ENCODE measurements around the gene TBC1D21.

Gene TBC1D21

GRCh38 chr15:73925848-73926218, 52.5 kb downstream of the TBC1D21 start:
- TF ChIP-seq CTCF (IDR thresholded peaks at IDR 0.05) = no peak

- TF ChIP-seq CTCF (IDR thresholded peaks at IDR 0.05) = no peak
Measured at GRCh38 chr15:73926219-73927002, 53.0 kb downstream of the TBC1D21 start, which contains the start of gene LOXL1. LOXL1 (plus strand) TSS chr15:73926462; CDS start chr15:73926784, 322 bp downstream.

GRCh38 chr15:73927003-73927475, 53.7 kb downstream of the TBC1D21 start:
- no peak for TF ChIP-seq CTCF (IDR thresholded peaks at IDR 0.05)

- peak; percentile 62 for TF ChIP-seq CTCF (IDR thresholded peaks at IDR 0.05)
Measured at GRCh38 chr15:73927476-73928240, 54.3 kb downstream of the TBC1D21 start.

GRCh38 chr15:73928241-73928579, 54.8 kb downstream of the TBC1D21 start:
- no peak for TF ChIP-seq CTCF (IDR thresholded peaks at IDR 0.05)

- no peak for TF ChIP-seq CTCF (IDR thresholded peaks at IDR 0.05)
Measured at GRCh38 chr15:73928971-73929627, 55.7 kb downstream of the TBC1D21 start.

- TF ChIP-seq CTCF (IDR thresholded peaks at IDR 0.05) = no peak
Measured at GRCh38 chr15:73930371-73930770, 57.0 kb downstream of the TBC1D21 start.

Measured in LNCAP (cell line).